H1 (cell line): Measurements from ENCODE around the gene PGM3. TPM values are rescaled to one million over a fixed set of nuclear protein-coding genes. Genes with fewer than 3 reads are reported as not detected.

Source experiments
- CTCF ChIA-PET: fragments of 300-600 bp; sonication (Branson Sonifier 250); formaldehyde crosslinking; loops from one replicate; lab custom pipeline; 2021; ENCODE audit not compliant: partially characterized antibody; lab: Charles Lee
- POLR2A ChIA-PET: fragments of 300-600 bp; sonication (Branson Sonifier 250); formaldehyde crosslinking; loops from one replicate; lab custom pipeline; 2021; ENCODE audit warnings: inconsistent platforms; ENCODE audit not compliant: partially characterized antibody; lab: Charles Lee
- DNase-seq, 2 experiments: peaks; one replicate each; pipeline versions ENCODE4 v3.0.0 to v3.0.0-alpha.2; 2010 to 2022; ENCODE audit warnings: low spot score in 2 of 2, low read depth in 1 of 2, mixed read lengths in 1 of 2
- FAIRE-seq: peaks from 2 replicates; lab custom pipeline; 2011; peaks lifted over from hg19 to GRCh38; lab: Jason Lieb, UNC
- H2AFZ ChIP-seq: 2 replicates; pipeline ENCODE4 v1.8.1; 2012; ENCODE audit warnings: low read length, inconsistent platforms
- H2AK5ac ChIP-seq: 2 replicates; pipeline ENCODE4 v1.6.1; 2013; ENCODE audit warnings: low read depth, low read length
- H2BK120ac ChIP-seq: replicated peaks from 2 replicates; pipeline ENCODE3; 2013; ENCODE audit warnings: low read depth, low read length, inconsistent platforms
- H2BK12ac ChIP-seq: 2 replicates; pipeline ENCODE4 v1.6.1; 2013; ENCODE audit warnings: low read depth, low read length
- H2BK15ac ChIP-seq: 2 replicates; pipeline ENCODE4 v1.6.1; 2013; ENCODE audit warnings: low read length
- H2BK20ac ChIP-seq: 2 replicates; pipeline ENCODE4 v1.6.1; 2013; ENCODE audit warnings: low read length
- H2BK5ac ChIP-seq: 2 replicates; pipeline ENCODE4 v1.6.1; 2013; ENCODE audit warnings: low read depth, low read length
- H3K14ac ChIP-seq: 2 replicates; pipeline ENCODE4 v1.6.1; 2013; ENCODE audit warnings: inconsistent platforms; ENCODE audit not compliant: insufficient read length
- H3K18ac ChIP-seq: 2 replicates; pipeline ENCODE4 v1.6.1; 2013; ENCODE audit warnings: low read length; ENCODE audit errors: extremely low read depth
- H3K23ac ChIP-seq: 2 replicates; pipeline ENCODE4 v1.6.1; 2013; ENCODE audit warnings: inconsistent platforms; ENCODE audit not compliant: insufficient read length
- H3K23me2 ChIP-seq: 2 replicates; pipeline ENCODE4 v1.6.1; 2013; ENCODE audit warnings: low read depth, low read length
- H3K27ac ChIP-seq: 2 replicates; pipeline ENCODE4 v1.6.1; 2011; ENCODE audit warnings: low read depth, low read length, inconsistent platforms
- H3K27me3 ChIP-seq, 4 experiments: replicated peaks in 1 of 4; 1 replicate in 1 of 4; 2 replicates in 3 of 4; pipeline versions ENCODE4 v1.6.1 to v1.8.1; 2011 to 2013; ENCODE audit warnings: low read length in 3 of 4, mild to moderate bottlenecking in 3 of 4, inconsistent platforms in 2 of 4, mixed read lengths in 2 of 4, moderate library complexity in 1 of 4; ENCODE audit not compliant: control insufficient read depth in 3 of 4, insufficient read depth in 3 of 4; ENCODE audit errors: extremely low read depth in 1 of 4
- H3K36me3 ChIP-seq, 4 experiments: 2 replicates each; pipeline versions ENCODE4 v1.6.1 to v1.8.1; 2011 to 2013; ENCODE audit warnings: mild to moderate bottlenecking in 4 of 4, low read length in 3 of 4, moderate library complexity in 2 of 4, control low read depth in 1 of 4, inconsistent platforms in 1 of 4; ENCODE audit not compliant: insufficient read depth in 4 of 4, control insufficient read depth in 2 of 4
- H3K4ac ChIP-seq: replicated peaks from 2 replicates; pipeline ENCODE3; 2013; ENCODE audit warnings: low read length, low read depth, mixed read lengths, inconsistent platforms; ENCODE audit not compliant: insufficient read length
- H3K4me1 ChIP-seq, 4 experiments: replicated peaks in 1 of 4; 1 replicate in 1 of 4; 2 replicates in 3 of 4; pipeline versions ENCODE4 v1.6.1 to v1.8.1; 2011 to 2013; ENCODE audit warnings: low read length in 3 of 4, inconsistent platforms in 2 of 4, mixed read lengths in 1 of 4; ENCODE audit not compliant: insufficient read depth in 4 of 4, control insufficient read depth in 3 of 4
- H3K4me2 ChIP-seq, 2 experiments: 2 replicates each; pipeline versions ENCODE4 v1.6.1 to v1.8.1; 2011 to 2013; ENCODE audit warnings: low read depth in 2 of 2, low read length in 2 of 2, control low read depth in 1 of 2, inconsistent platforms in 1 of 2, mild to moderate bottlenecking in 1 of 2; ENCODE audit not compliant: insufficient read depth in 1 of 2
- H3K4me3 ChIP-seq, 4 experiments: fragments of 200-600, 300-600 bp in 1 of 4; sonication (generic), shearing (Covaris generic), sonication (Bioruptor Twin) in 1 of 4; 2 replicates each; pipeline versions ENCODE4 v1.5.1 to v1.8.1; 2011 to 2016; ENCODE audit warnings: low read length in 4 of 4, low read depth in 3 of 4, control low read depth in 2 of 4, inconsistent platforms in 2 of 4, mild to moderate bottlenecking in 2 of 4, mixed read lengths in 1 of 4, moderate library complexity in 1 of 4; ENCODE audit not compliant: insufficient read depth in 2 of 4; ENCODE audit errors: extremely low read depth in 1 of 4
- H3K56ac ChIP-seq: replicated peaks from 2 replicates; pipeline ENCODE3; 2013; ENCODE audit warnings: low read depth, mild to moderate bottlenecking, mixed read lengths, low read length, inconsistent platforms; ENCODE audit not compliant: insufficient read length
- H3K79me1 ChIP-seq: 2 replicates; pipeline ENCODE4 v1.6.1; 2013; ENCODE audit warnings: low read depth, low read length, control low read depth
- H3K79me2 ChIP-seq, 2 experiments: 2 replicates each; pipeline versions ENCODE4 v1.6.1 to v1.8.1; 2012 to 2013; ENCODE audit warnings: low read length in 2 of 2, mild to moderate bottlenecking in 2 of 2, inconsistent platforms in 1 of 2; ENCODE audit not compliant: insufficient read depth in 2 of 2, control insufficient read depth in 1 of 2
- H3K9ac ChIP-seq, 4 experiments: replicated peaks in 1 of 4; 1 replicate in 1 of 4; 2 replicates in 3 of 4; pipeline versions ENCODE4 v1.6.1 to v1.8.1; 2011 to 2013; ENCODE audit warnings: low read depth in 3 of 4, low read length in 3 of 4, control low read depth in 2 of 4, mild to moderate bottlenecking in 2 of 4, moderate library complexity in 2 of 4, inconsistent platforms in 1 of 4; ENCODE audit errors: extremely low read depth in 1 of 4
- H3K9me3 ChIP-seq, 2 experiments: 2 replicates each; pipeline versions ENCODE4 v1.6.1 to v1.8.1; 2012 to 2013; ENCODE audit warnings: mild to moderate bottlenecking in 2 of 2, moderate library complexity in 2 of 2, control low read depth in 1 of 2, inconsistent platforms in 1 of 2, low read depth in 1 of 2, low read length in 1 of 2, mixed read lengths in 1 of 2; ENCODE audit not compliant: insufficient read depth in 2 of 2
- H4K20me1 ChIP-seq, 2 experiments: replicated peaks in 1 of 2; 2 replicates each; pipeline versions ENCODE3 to v1.8.1; 2011 to 2013; ENCODE audit warnings: inconsistent platforms in 2 of 2, low read length in 2 of 2, mild to moderate bottlenecking in 1 of 2; ENCODE audit not compliant: insufficient read depth in 2 of 2, control insufficient read depth in 1 of 2
- H4K5ac ChIP-seq: 2 replicates; pipeline ENCODE4 v1.6.1; 2013; ENCODE audit warnings: low read length, low read depth, mixed read lengths, inconsistent platforms; ENCODE audit not compliant: insufficient read length
- H4K8ac ChIP-seq: 2 replicates; pipeline ENCODE4 v1.8.0; 2013; ENCODE audit warnings: mild to moderate bottlenecking, moderate library complexity, low read length, inconsistent platforms; ENCODE audit not compliant: insufficient read depth; ENCODE audit errors: extremely low read depth
- H4K91ac ChIP-seq: replicated peaks from 2 replicates; pipeline ENCODE3; 2013; ENCODE audit warnings: low read length, mixed read lengths, inconsistent platforms; ENCODE audit not compliant: insufficient read length
- ASH2L ChIP-seq: fragments of 200-600, 300-600 bp; sonication (generic); IDR thresholded peaks from one replicate; pipeline ENCODE4 v1.7.1; 2017; ENCODE audit warnings: low read length
- ATF3 ChIP-seq: IDR thresholded peaks from 2 replicates; pipeline ENCODE4 v1.6.1; 2011; ENCODE audit warnings: low read depth, mild to moderate bottlenecking, low read length; ENCODE audit not compliant: insufficient read depth
- BRCA1 ChIP-seq: IDR thresholded peaks from 2 replicates; pipeline ENCODE4 v1.6.1; 2012; ENCODE audit warnings: low read depth, low read length, improper control_type of control experiment
- CHD2 ChIP-seq: IDR thresholded peaks from 2 replicates; pipeline ENCODE4 v1.6.1; 2012; ENCODE audit warnings: low read length, improper control_type of control experiment
- CREB1 ChIP-seq: IDR thresholded peaks from 2 replicates; pipeline ENCODE4 v1.6.1; 2012; ENCODE audit warnings: inconsistent platforms
- CTBP2 ChIP-seq: IDR thresholded peaks from 2 replicates; pipeline ENCODE4 v1.7.0; 2011; ENCODE audit warnings: borderline replicate concordance, mild to moderate bottlenecking, moderate library complexity, mixed read lengths, low read length; ENCODE audit not compliant: insufficient read depth, insufficient read length
- NANOG ChIP-seq: IDR thresholded peaks from 2 replicates; pipeline ENCODE4 v1.6.1; 2011; ENCODE audit warnings: low read length, low read depth, mild to moderate bottlenecking, inconsistent platforms; ENCODE audit not compliant: insufficient read depth, poor library complexity, severe bottlenecking
- NRF1 ChIP-seq: IDR thresholded peaks from 2 replicates; pipeline ENCODE4 v1.6.1; 2011; ENCODE audit warnings: mild to moderate bottlenecking, low read depth, low read length, improper control_type of control experiment
- POLR2A ChIP-seq, 2 experiments: IDR thresholded peaks; 1 replicate in 1 of 2; 2 replicates in 1 of 2; pipeline ENCODE4 v1.6.1; 2011; ENCODE audit warnings: low read depth in 2 of 2, low read length in 2 of 2, mild to moderate bottlenecking in 2 of 2; ENCODE audit errors: control extremely low read depth in 1 of 2
- SAP30 ChIP-seq: fragments of 300-600 bp; sonication (generic); IDR thresholded peaks from 2 replicates; pipeline ENCODE4 v1.7.1; 2012; ENCODE audit warnings: low read length, moderate library complexity, mild to moderate bottlenecking, inconsistent platforms; ENCODE audit not compliant: insufficient read depth, insufficient replicate concordance
- SIRT6 ChIP-seq: IDR thresholded peaks from one replicate; pipeline ENCODE4 v1.7.1; 2012; ENCODE audit warnings: low read length, inconsistent platforms
- SIX5 ChIP-seq: IDR thresholded peaks from 2 replicates; pipeline ENCODE4 v1.6.1; 2011; ENCODE audit warnings: mild to moderate bottlenecking, low read depth, low read length
- SRF ChIP-seq: IDR thresholded peaks from 2 replicates; pipeline ENCODE4 v1.6.1; 2011; ENCODE audit warnings: mild to moderate bottlenecking, low read depth, low read length, moderate library complexity
- TBP ChIP-seq: IDR thresholded peaks from 2 replicates; pipeline ENCODE4 v1.6.1; 2011; ENCODE audit warnings: low read depth, low read length, improper control_type of control experiment
- YY1 ChIP-seq: IDR thresholded peaks from 2 replicates; pipeline ENCODE4 v1.6.1; 2011; ENCODE audit warnings: low read depth, mild to moderate bottlenecking, low read length
- WGBS, 2 experiments: shearing (Covaris generic) in 1 of 2; methylation state at CpG; one replicate each; pipeline versions ENCODE4 v1.1.6 to v1.1.7; 2013 to 2015; ENCODE audit warnings: low lambda C conversion rate in 2 of 2, mixed read lengths in 2 of 2, inconsistent platforms in 1 of 2, low coverage in 1 of 2, missing lambda C conversion rate in 1 of 2; ENCODE audit not compliant: insufficient replicate concordance in 2 of 2, insufficient coverage in 1 of 2, insufficient read length in 1 of 2; ENCODE audit errors: extremely low coverage in 1 of 2, missing lambda C conversion rate in 1 of 2; 5-methylcytosine and 5-hydroxymethylcytosine counted together
- polyA plus RNA-seq, 7 experiments: library from polyadenylated mRNA; depleted of rRNA in 3 of 7; stranded (reverse) in 5 of 7; unstranded in 2 of 7; fragments of >200 nt in 5 of 7; fragments of 200-250 nt in 2 of 7; gene quantifications; 1 replicate in 5 of 7; 2 replicates in 1 of 7; 4 replicates in 1 of 7; pipeline versions ENCODE4 v1.2.1 to v1.2.3, GENCODE V29; 2011 to 2013; ENCODE audit warnings: missing spikeins in 2 of 7, mixed read lengths in 2 of 7
- total RNA-seq: library from RNA; stranded (reverse); fragmentation: NEBNext Ultra II Directional; extraction: Animal tissue kit (Norgen Biotek cat#: 25700); gene quantifications from 2 replicates; pipeline ENCODE4 v1.2.1, GENCODE V29; 2021

PGM3 gene
- total and polyA plus RNA-seq, 2 of the 8 experiments (the other 6 are each of a cell fraction or from before 2014, with no cell fraction given) = 14.5 to 60.5 TPM

DNA sequence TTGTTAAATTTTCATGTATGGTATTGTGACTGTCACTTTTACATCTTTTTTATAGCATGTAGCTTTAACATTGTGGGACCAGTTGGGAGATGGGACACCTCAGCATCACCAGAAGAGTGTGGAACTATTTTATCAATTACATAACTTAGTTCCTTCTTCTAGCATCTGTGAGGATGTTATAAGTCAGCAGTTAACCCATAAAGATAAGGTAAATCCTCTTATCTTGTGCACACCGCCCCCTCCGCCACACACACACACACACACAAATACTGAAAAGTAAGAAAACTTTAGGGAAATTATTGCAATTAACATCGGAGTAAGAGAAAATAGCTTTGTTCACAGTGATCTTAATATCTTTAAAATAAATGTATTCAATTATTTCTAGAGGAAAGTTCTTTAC is 60.9 kb downstream of the PGM3 start:
- POLR2A ChIA-PET = no interaction called here
- no peak overlapping the region for H3K56ac ChIP-seq
- TF ChIP-seq SRF (no peak), SIX5 (no peak), NRF1 (no peak), SIRT6 (no peak), POLR2A (IDR thresholded peaks at IDR 0.05; ENCODE audit: control extremely low read depth in 1 of 2, low read depth in 2 of 2, low read length in 2 of 2) (no peak), TBP (no peak), CTBP2 (no peak), ATF3 (no peak), CREB1 (no peak), SAP30 (no peak), ASH2L (no peak), CHD2 (no peak), YY1 (no peak), BRCA1 (no peak), NANOG (no peak)

More for the DNA sequence above, 60.9 kb downstream of the PGM3 start:
- H2AK5ac ChIP-seq = no peak overlapping the region
- CTCF ChIA-PET = interaction anchor here (1.0 kb wide), 1 partner anchor 66 kb away, joined by 3 read pairs; the partner anchor contains the start of gene UBE3D
- H4K20me1 ChIP-seq = no peaks in the 10 kb centered on the region
- no peaks in the 10 kb centered on the region for H3K79me2 ChIP-seq
- no peak overlapping the region for H2BK20ac ChIP-seq
- no peak overlapping the region for H2BK5ac ChIP-seq
- H4K5ac ChIP-seq = no peak overlapping the region
- H3K14ac ChIP-seq = no peak overlapping the region
- no peak overlapping the region for H4K91ac ChIP-seq
- H3K9ac ChIP-seq = no peak overlapping the region
- H3K27ac ChIP-seq = no peak overlapping the region
- H4K8ac ChIP-seq = no peak overlapping the region
- DNase-seq = no peak
- WGBS, 2 experiments = 93% methylated on average over 3 of the region's 3 CpGs; no CpG with 5 or more reads in 1 of the 2 experiments
- H3K18ac ChIP-seq = no peak overlapping the region
- no peak overlapping the region for H2BK120ac ChIP-seq
- H3K4me2 ChIP-seq = no peak overlapping the region
- no peak overlapping the region for H2AFZ ChIP-seq
- no peaks in the 10 kb centered on the region for H3K23me2 ChIP-seq
- H2BK15ac ChIP-seq = no peak overlapping the region
- FAIRE-seq = no peak
- H3K4ac ChIP-seq = no peak overlapping the region
- no peaks in the 10 kb centered on the region for H3K79me1 ChIP-seq
- H2BK12ac ChIP-seq = no peak overlapping the region
- no peaks in the 10 kb centered on the region for H3K4me1 ChIP-seq
- H3K23ac ChIP-seq = no peak overlapping the region
- H3K27me3 ChIP-seq = no peaks in the 10 kb centered on the region
- no peak overlapping the region for H3K4me3 ChIP-seq
- peaks cover 0 to 43% (median 15%) of the 10 kb centered on the region in 4 experiments; a peak in 6 of 8 replicates for H3K36me3 ChIP-seq
- no peaks in the 10 kb centered on the region for H3K9me3 ChIP-seq
